PC-9 (cell line): ENCODE results near the gene TENM4.

Experiments used
- EZH2 ChIP-seq: fragments of 200-600 bp; sonication (generic); IDR thresholded peaks from 2 replicates; pipeline ENCODE4 v1.8.0; 2017; ENCODE audit warnings: antibody characterized with exemption, low read depth
- TF ChIP-seq, protein P1 (sequence below): fragments of 200-600 bp; sonication (generic); conservative IDR thresholded peaks from 2 replicates; pipeline ENCODE4 v1.6.1; 2017; ENCODE audit warnings: mixed run types, antibody characterized with exemption, mild to moderate bottlenecking, moderate library complexity

DNA sequence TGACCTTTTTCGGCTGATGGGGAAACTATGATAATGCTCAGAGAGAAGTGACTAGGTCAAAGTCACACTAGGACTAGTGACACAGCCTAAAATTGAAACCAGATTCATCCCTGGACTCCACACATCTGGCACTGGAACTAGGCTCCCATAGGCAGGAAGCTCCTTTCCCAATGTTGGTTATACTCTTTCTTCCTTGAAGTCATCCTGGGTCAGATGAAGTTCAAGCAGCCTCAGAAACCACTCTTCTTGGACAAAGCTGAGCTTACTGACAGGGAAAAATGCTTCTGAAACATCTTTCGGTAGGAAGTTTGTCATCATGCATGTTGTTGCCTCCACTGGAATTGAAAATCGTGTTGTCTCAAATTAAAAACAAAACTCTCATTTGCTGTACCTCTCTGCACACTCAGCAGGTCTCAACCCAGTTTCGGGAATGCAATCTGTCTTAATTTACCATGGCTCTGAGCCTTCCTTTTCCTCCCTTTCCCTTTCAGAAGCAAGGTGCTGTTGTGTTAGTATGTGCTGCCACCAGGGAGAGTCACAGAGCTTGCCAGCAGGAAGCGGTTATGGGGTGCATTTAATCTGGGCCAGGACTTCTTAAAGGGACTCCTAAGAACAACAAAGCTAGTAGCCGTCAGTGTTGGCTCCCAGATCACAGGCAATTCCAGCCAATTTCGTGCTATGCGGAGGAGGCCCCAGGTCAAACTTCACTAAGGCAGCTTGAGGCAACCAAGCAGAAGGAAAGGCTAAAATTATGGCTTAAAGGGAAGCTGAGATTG is 384.8 kb downstream of the TENM4 start:
- TF ChIP-seq, protein P1, sequence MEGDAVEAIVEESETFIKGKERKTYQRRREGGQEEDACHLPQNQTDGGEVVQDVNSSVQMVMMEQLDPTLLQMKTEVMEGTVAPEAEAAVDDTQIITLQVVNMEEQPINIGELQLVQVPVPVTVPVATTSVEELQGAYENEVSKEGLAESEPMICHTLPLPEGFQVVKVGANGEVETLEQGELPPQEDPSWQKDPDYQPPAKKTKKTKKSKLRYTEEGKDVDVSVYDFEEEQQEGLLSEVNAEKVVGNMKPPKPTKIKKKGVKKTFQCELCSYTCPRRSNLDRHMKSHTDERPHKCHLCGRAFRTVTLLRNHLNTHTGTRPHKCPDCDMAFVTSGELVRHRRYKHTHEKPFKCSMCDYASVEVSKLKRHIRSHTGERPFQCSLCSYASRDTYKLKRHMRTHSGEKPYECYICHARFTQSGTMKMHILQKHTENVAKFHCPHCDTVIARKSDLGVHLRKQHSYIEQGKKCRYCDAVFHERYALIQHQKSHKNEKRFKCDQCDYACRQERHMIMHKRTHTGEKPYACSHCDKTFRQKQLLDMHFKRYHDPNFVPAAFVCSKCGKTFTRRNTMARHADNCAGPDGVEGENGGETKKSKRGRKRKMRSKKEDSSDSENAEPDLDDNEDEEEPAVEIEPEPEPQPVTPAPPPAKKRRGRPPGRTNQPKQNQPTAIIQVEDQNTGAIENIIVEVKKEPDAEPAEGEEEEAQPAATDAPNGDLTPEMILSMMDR: no peak
- no peak for TF ChIP-seq EZH2
